SK-N-SH treated with all-trans-retinoic acid at 6 μM for 48 hours (cell line): Measurements from ENCODE around the gene SIRT5.

Source experiments
- ATAC-seq: fragments of 200-7000 bp; cut with Tn5 transposase; 3 replicates; pipeline ENCODE4 v1.9.1; 2020; ENCODE audit warnings: mild to moderate bottlenecking, moderate library complexity
- ARNTL ChIP-seq: fragments of 450-650 bp; formaldehyde crosslinking; IDR thresholded peaks from 2 replicates; pipeline ENCODE4 v1.5.0; 2020; ENCODE audit warnings: low read depth, mild to moderate bottlenecking, moderate library complexity, borderline replicate concordance
- BACH2 ChIP-seq: fragments of 250-450 bp; sonication (Bioruptor Pico); IDR thresholded peaks from 2 replicates; pipeline ENCODE4 v1.9.0; 2021; ENCODE audit warnings: mild to moderate bottlenecking, borderline replicate concordance
- CSDC2 ChIP-seq: fragments of 250-450 bp; sonication (Bioruptor Pico); IDR thresholded peaks from 2 replicates; pipeline ENCODE4 v1.5.0; 2020; ENCODE audit warnings: mild to moderate bottlenecking, moderate library complexity
- ESRRG ChIP-seq: fragments of 250-450 bp; sonication (Bioruptor Pico); IDR thresholded peaks from 2 replicates; pipeline ENCODE4 v1.6.1; 2021; ENCODE audit warnings: mild to moderate bottlenecking
- GLIS3 ChIP-seq: fragments of 250-450 bp; sonication (Bioruptor Pico); IDR thresholded peaks from 2 replicates; pipeline ENCODE4 v1.5.0; 2020; ENCODE audit warnings: mild to moderate bottlenecking, moderate library complexity
- OSR1 ChIP-seq: fragments of 250-450 bp; sonication (Bioruptor Pico); IDR thresholded peaks from 2 replicates; pipeline ENCODE4 v1.8.0; 2022; ENCODE audit warnings: moderate library complexity, mild to moderate bottlenecking, inconsistent platforms
- PPARA ChIP-seq: fragments of 250-450 bp; sonication (Bioruptor Pico); IDR thresholded peaks from 2 replicates; pipeline ENCODE4 v1.5.0; 2020; ENCODE audit warnings: mild to moderate bottlenecking, borderline replicate concordance
- RARB ChIP-seq: fragments of 250-450 bp; sonication (Bioruptor Pico); IDR thresholded peaks from 2 replicates; pipeline ENCODE4 v1.8.0; 2021; ENCODE audit warnings: mild to moderate bottlenecking, moderate library complexity
- TCF4 ChIP-seq: fragments of 250-450 bp; sonication (Bioruptor Pico); IDR thresholded peaks from 2 replicates; pipeline ENCODE4 v1.8.0; 2021; ENCODE audit warnings: mild to moderate bottlenecking, moderate library complexity, borderline replicate concordance
- TOX ChIP-seq: fragments of 250-450 bp; sonication (Bioruptor Pico); IDR thresholded peaks from 2 replicates; pipeline ENCODE4 v1.8.0; 2021; ENCODE audit warnings: mild to moderate bottlenecking, moderate library complexity, borderline replicate concordance
- ZC3H10 ChIP-seq: fragments of 250-450 bp; sonication (Bioruptor Pico); IDR thresholded peaks from 2 replicates; pipeline ENCODE4 v1.5.1; 2021; ENCODE audit warnings: mild to moderate bottlenecking, moderate library complexity
- ZFP3 ChIP-seq: fragments of 250-450 bp; sonication (Bioruptor Pico); IDR thresholded peaks from 2 replicates; pipeline ENCODE4 v1.5.0; 2020; ENCODE audit warnings: mild to moderate bottlenecking, moderate library complexity
- ZFP30 ChIP-seq: fragments of 450-650 bp; formaldehyde crosslinking; IDR thresholded peaks from 2 replicates; pipeline ENCODE4 v1.5.0; 2022; ENCODE audit warnings: mild to moderate bottlenecking, moderate library complexity
- ZNF565 ChIP-seq: fragments of 450-650 bp; formaldehyde crosslinking; conservative IDR thresholded peaks from 2 replicates; pipeline ENCODE4 v1.5.0; 2020; ENCODE audit warnings: low read depth, mild to moderate bottlenecking, moderate library complexity
- ZNF70 ChIP-seq: fragments of 450-650 bp; formaldehyde crosslinking; IDR thresholded peaks from 2 replicates; pipeline ENCODE4 v1.5.0; 2020; ENCODE audit warnings: mild to moderate bottlenecking, moderate library complexity
- ZNF8 ChIP-seq: fragments of 450-650 bp; formaldehyde crosslinking; IDR thresholded peaks from 2 replicates; pipeline ENCODE4 v1.5.0; 2020; ENCODE audit warnings: mild to moderate bottlenecking, moderate library complexity
- TF ChIP-seq, protein P1 (sequence below): fragments of 250-450 bp; sonication (Bioruptor Pico); IDR thresholded peaks from 2 replicates; pipeline ENCODE4 v1.5.0; 2020; ENCODE audit warnings: mild to moderate bottlenecking, moderate library complexity
- TF ChIP-seq, protein P2 (sequence below): fragments of 250-450 bp; sonication (Bioruptor Pico); IDR thresholded peaks from 2 replicates; pipeline ENCODE4 v1.5.1; 2021; ENCODE audit warnings: mild to moderate bottlenecking, moderate library complexity
- TF ChIP-seq, protein P3 (sequence below): fragments of 250-450 bp; sonication (Bioruptor Pico); IDR thresholded peaks from 2 replicates; pipeline ENCODE4 v1.5.1; 2020; ENCODE audit warnings: low read depth, mild to moderate bottlenecking, moderate library complexity
- TF ChIP-seq, protein P4 (sequence below): fragments of 250-450 bp; sonication (Bioruptor Pico); IDR thresholded peaks from 2 replicates; pipeline ENCODE4 v1.8.0; 2021; ENCODE audit warnings: low read depth, mild to moderate bottlenecking, moderate library complexity, borderline replicate concordance
- TF ChIP-seq, protein P5 (sequence below): fragments of 250-450 bp; sonication (Bioruptor Pico); IDR thresholded peaks from 2 replicates; pipeline ENCODE4 v1.8.0; 2020; ENCODE audit warnings: mild to moderate bottlenecking, moderate library complexity, borderline replicate concordance

The SIRT5 gene

DNA sequence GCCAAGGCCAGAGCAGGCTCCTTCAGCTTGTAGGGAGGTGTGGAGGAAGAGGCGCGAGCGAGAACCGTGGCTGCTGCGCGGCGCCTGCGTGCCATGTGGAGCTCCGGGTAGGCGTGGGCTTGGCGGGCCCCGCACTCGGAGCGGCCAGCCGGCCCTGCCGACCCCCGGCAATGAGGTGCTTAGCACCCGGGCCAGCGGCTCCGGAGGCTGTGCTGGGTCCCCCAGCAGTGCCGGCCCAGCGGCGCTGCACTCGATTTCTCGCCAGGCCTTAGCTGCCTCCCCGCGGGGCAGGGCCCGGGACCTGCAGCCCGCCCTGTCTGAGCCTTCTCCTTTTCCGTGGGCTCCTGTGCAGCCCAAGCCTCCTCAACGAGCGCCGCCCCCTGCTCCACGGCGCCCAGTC, 32.9 kb upstream of the SIRT5 start:
- no peak for ATAC-seq
- TF ChIP-seq PPARA = no peak
- TF ChIP-seq RARB (CRISPR knock-in tag) = no peak
- TF ChIP-seq TOX (CRISPR knock-in tag) = no peak
- no peak for TF ChIP-seq ZFP3 (CRISPR knock-in tag)
- TF ChIP-seq, protein P1, sequence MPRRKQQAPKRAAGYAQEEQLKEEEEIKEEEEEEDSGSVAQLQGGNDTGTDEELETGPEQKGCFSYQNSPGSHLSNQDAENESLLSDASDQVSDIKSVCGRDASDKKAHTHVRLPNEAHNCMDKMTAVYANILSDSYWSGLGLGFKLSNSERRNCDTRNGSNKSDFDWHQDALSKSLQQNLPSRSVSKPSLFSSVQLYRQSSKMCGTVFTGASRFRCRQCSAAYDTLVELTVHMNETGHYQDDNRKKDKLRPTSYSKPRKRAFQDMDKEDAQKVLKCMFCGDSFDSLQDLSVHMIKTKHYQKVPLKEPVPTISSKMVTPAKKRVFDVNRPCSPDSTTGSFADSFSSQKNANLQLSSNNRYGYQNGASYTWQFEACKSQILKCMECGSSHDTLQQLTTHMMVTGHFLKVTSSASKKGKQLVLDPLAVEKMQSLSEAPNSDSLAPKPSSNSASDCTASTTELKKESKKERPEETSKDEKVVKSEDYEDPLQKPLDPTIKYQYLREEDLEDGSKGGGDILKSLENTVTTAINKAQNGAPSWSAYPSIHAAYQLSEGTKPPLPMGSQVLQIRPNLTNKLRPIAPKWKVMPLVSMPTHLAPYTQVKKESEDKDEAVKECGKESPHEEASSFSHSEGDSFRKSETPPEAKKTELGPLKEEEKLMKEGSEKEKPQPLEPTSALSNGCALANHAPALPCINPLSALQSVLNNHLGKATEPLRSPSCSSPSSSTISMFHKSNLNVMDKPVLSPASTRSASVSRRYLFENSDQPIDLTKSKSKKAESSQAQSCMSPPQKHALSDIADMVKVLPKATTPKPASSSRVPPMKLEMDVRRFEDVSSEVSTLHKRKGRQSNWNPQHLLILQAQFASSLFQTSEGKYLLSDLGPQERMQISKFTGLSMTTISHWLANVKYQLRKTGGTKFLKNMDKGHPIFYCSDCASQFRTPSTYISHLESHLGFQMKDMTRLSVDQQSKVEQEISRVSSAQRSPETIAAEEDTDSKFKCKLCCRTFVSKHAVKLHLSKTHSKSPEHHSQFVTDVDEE (CRISPR knock-in tag) = no peak
- TF ChIP-seq ZNF8 (CRISPR knock-in tag) = no peak
- no peak for TF ChIP-seq TCF4 (CRISPR knock-in tag)
- TF ChIP-seq ZFP30 (CRISPR knock-in tag) = no peak
- no peak for TF ChIP-seq BACH2
- TF ChIP-seq, protein P2, sequence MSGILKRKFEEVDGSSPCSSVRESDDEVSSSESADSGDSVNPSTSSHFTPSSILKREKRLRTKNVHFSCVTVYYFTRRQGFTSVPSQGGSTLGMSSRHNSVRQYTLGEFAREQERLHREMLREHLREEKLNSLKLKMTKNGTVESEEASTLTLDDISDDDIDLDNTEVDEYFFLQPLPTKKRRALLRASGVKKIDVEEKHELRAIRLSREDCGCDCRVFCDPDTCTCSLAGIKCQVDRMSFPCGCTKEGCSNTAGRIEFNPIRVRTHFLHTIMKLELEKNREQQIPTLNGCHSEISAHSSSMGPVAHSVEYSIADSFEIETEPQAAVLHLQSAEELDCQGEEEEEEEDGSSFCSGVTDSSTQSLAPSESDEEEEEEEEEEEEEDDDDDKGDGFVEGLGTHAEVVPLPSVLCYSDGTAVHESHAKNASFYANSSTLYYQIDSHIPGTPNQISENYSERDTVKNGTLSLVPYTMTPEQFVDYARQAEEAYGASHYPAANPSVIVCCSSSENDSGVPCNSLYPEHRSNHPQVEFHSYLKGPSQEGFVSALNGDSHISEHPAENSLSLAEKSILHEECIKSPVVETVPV (CRISPR knock-in tag) = no peak
- no peak for TF ChIP-seq GLIS3 (CRISPR knock-in tag)
- no peak for TF ChIP-seq ZC3H10 (CRISPR knock-in tag)
- TF ChIP-seq ZNF70 (CRISPR knock-in tag) = no peak
- TF ChIP-seq ARNTL = no peak
- TF ChIP-seq, protein P3, sequence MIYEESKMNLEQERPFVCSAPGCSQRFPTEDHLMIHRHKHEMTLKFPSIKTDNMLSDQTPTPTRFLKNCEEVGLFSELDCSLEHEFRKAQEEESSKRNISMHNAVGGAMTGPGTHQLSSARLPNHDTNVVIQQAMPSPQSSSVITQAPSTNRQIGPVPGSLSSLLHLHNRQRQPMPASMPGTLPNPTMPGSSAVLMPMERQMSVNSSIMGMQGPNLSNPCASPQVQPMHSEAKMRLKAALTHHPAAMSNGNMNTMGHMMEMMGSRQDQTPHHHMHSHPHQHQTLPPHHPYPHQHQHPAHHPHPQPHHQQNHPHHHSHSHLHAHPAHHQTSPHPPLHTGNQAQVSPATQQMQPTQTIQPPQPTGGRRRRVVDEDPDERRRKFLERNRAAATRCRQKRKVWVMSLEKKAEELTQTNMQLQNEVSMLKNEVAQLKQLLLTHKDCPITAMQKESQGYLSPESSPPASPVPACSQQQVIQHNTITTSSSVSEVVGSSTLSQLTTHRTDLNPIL (CRISPR knock-in tag) = no peak

DNA sequence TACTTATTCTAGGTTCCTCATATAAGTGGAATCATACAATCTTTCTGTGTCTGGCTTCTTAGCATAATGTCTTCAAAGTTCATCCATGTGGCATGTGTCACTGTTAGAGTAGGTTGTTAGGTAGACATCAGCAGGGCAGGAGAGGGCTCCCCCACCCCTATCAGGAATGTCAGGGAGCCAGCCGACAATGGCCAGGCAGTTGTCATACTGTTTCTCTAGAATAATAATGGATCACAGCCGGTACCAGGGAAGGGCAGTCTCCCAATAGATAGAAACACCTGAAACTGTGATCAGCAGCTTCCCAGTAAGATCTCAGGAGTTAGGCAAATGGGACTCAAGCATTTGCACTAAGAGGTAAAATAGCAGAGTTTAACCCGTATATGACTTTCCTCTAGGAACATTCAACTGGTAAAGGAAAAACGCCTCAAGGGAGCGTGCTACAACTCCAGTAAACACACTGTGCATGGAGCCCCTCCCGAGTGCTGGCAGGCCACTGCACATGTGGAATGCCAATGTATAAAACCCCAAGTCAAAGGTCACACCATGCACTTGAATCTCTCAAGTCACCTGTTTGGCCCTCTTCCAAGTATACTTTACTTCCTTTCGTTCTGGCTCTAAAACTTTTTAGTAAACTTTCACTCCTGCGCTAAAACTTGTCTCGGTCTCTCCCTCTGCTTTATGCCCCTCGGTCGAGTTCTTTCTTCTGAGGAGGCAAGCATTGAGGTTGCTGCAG, 29.8 kb upstream of the SIRT5 start:
- ATAC-seq = no peak
- TF ChIP-seq, protein P3 (CRISPR knock-in tag) = no peak
- TF ChIP-seq, protein P4, sequence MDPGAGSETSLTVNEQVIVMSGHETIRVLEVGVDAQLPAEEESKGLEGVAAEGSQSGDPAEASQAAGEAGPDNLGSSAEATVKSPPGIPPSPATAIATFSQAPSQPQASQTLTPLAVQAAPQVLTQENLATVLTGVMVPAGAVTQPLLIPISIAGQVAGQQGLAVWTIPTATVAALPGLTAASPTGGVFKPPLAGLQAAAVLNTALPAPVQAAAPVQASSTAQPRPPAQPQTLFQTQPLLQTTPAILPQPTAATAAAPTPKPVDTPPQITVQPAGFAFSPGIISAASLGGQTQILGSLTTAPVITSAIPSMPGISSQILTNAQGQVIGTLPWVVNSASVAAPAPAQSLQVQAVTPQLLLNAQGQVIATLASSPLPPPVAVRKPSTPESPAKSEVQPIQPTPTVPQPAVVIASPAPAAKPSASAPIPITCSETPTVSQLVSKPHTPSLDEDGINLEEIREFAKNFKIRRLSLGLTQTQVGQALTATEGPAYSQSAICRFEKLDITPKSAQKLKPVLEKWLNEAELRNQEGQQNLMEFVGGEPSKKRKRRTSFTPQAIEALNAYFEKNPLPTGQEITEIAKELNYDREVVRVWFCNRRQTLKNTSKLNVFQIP (CRISPR knock-in tag) = no peak
- TF ChIP-seq TCF4 (CRISPR knock-in tag) (no peak), OSR1 (CRISPR knock-in tag) (no peak), CSDC2 (CRISPR knock-in tag) (no peak), ZNF70 (CRISPR knock-in tag) (no peak), ARNTL (no peak), GLIS3 (CRISPR knock-in tag) (no peak), ZNF565 (no peak), ZFP3 (CRISPR knock-in tag) (no peak), BACH2 (no peak), ESRRG (no peak), ZNF8 (CRISPR knock-in tag) (no peak), ZFP30 (CRISPR knock-in tag) (no peak)
- TF ChIP-seq, protein P5, sequence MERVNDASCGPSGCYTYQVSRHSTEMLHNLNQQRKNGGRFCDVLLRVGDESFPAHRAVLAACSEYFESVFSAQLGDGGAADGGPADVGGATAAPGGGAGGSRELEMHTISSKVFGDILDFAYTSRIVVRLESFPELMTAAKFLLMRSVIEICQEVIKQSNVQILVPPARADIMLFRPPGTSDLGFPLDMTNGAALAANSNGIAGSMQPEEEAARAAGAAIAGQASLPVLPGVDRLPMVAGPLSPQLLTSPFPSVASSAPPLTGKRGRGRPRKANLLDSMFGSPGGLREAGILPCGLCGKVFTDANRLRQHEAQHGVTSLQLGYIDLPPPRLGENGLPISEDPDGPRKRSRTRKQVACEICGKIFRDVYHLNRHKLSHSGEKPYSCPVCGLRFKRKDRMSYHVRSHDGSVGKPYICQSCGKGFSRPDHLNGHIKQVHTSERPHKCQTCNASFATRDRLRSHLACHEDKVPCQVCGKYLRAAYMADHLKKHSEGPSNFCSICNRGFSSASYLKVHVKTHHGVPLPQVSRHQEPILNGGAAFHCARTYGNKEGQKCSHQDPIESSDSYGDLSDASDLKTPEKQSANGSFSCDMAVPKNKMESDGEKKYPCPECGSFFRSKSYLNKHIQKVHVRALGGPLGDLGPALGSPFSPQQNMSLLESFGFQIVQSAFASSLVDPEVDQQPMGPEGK (CRISPR knock-in tag) = no peak
- TF ChIP-seq, protein P2 (CRISPR knock-in tag) = no peak
- TF ChIP-seq, protein P1 (CRISPR knock-in tag) = no peak
